GM10248 (cell line): Measurements from ENCODE around the gene NARF.

ENCODE experiments used
- CTCF ChIA-PET: fragments of 300-600 bp; sonication (Branson Sonifier 250); formaldehyde crosslinking; extraction: SDS; loops from one replicate; lab custom pipeline; 2021; ENCODE audit warnings: antibody characterized with exemption; lab: Yijun Ruan, JAX
- POLR2A ChIA-PET: fragments of 350-650 bp; sonication (Branson Sonifier 250); formaldehyde crosslinking; extraction: SDS; loops from one replicate; lab custom pipeline; 2020; ENCODE audit warnings: antibody characterized with exemption; lab: Yijun Ruan, JAX
- DNase-seq: peaks from one replicate; pipeline ENCODE4 v3.0.0; 2012; ENCODE audit errors: extremely low spot score
- CTCF ChIP-seq: IDR thresholded peaks from 2 replicates; pipeline ENCODE4 v1.5.1; 2012; ENCODE audit warnings: mild to moderate bottlenecking, low read depth; ENCODE audit errors: extremely low read depth, missing control alignments, control extremely low read depth

Gene NARF

DNA sequence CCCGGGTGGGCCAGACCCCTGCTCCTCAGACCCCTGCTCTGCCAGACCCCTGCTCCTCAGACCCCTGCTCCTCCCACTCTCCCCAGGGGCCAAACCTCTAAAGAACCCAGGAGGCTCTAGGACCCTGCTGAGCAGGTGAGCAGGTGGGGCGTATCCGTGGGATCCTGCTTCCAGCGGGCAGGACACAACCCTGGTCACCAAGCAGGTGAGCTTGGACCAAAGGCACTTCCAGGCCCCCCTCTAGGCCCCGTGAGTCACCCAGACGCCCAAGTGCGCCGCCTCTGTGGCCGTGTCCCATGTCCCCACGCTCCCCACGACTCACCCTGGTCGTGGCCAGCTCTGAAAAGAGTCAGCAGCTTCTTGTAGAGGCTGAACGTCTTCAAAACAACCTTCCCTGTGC is 13.0 kb upstream of the NARF start:
- ChIA-PET POLR2A (no interaction called here), CTCF (interaction anchor here (1.0 kb wide), 1 partner anchor 83 kb away, joined by 3 read pairs; no protein-coding TSS in a partner anchor)
- TF ChIP-seq CTCF = no peak
- no peak for DNase-seq

DNA sequence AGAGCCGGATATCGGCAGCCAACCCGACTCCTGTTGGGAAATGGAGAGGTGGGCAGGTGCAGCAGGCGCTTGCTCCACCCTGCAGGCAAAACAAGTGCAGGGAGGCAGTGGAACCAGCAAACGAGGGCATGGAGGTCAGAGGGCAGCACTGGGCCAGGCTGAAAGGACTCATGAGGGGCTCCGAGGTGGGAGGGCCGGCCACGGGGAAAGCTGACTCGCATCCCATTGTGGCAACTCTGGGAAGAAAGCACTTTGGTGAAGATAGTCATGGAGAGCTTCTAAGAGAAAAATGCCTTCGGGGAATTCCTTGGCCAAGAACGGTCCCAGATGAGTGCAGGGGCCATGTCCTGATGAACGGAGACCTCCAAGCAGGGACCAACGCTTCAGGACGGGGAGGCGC is 12.4 kb upstream of the NARF start:
- ChIA-PET POLR2A (no interaction called here), CTCF (interaction anchor here (0.8 to 1.0 kb wide), 2 partner anchors 26 to 84 kb away, joined by 3 to 5 read pairs; no protein-coding TSS in a partner anchor)
- TF ChIP-seq CTCF = no peak
- DNase-seq = no peak

GRCh38 chr17:82446649-82447048 is 11.9 kb upstream of the NARF start:
- POLR2A ChIA-PET = no interaction called here
- CTCF ChIA-PET = interaction anchor here (0.8 kb wide), 1 partner anchor 27 kb away, joined by 5 read pairs; no protein-coding TSS in a partner anchor
- no peak for DNase-seq
- TF ChIP-seq CTCF = no peak

DNA sequence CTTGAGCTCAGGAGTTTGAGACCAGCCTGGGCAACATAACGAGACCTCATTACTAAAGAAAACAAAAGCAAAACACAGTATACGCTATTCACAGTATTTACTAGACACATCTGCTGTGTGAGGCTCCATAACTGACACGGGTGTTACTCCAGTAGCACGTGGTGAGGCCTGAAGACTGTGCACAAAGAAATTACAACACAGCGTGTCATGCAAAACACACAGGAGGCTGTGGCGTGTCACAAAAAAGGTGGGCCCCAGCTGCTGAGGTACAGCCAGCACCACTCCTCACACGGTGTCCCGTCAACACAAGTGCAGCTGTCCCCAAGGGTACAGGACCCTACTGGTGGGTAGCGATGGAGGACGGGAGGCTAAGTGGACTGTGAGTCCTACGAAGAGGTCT is 10.7 kb upstream of the NARF start:
- TF ChIP-seq CTCF = no peak
- no peak for DNase-seq
- ChIA-PET CTCF (interaction anchor here (0.8 kb wide), 1 partner anchor 227 kb away, joined by 3 read pairs; no protein-coding TSS in a partner anchor), POLR2A (no interaction called here)

- no peak for TF ChIP-seq CTCF
- peak; percentile 79 for DNase-seq
- CTCF ChIA-PET = interaction anchor here (0.8 to 1.6 kb wide), 3 partner anchors 102 to 151 kb away, joined by 4 to 5 read pairs (median 4); no protein-coding TSS in a partner anchor
- POLR2A ChIA-PET = interaction anchor here (0.6 to 1.1 kb wide), 3 partner anchors 8 to 399 kb away, joined by 3 to 5 read pairs (median 3); partner anchors contain the start of gene OGFOD3
These were observed 9.2 kb upstream of the NARF start for GRCh38 chr17:82449131-82449882.

GRCh38 chr17:82449883-82450356 is 8.6 kb upstream of the NARF start:
- no peak for DNase-seq
- POLR2A ChIA-PET = interaction anchor here (0.6 to 1.1 kb wide), 3 partner anchors 8 to 400 kb away, joined by 3 to 5 read pairs (median 3); partner anchors contain the start of gene OGFOD3
- TF ChIP-seq CTCF = no peak
- CTCF ChIA-PET = interaction anchor here (0.8 to 1.6 kb wide), 3 partner anchors 101 to 152 kb away, joined by 4 to 5 read pairs (median 4); no protein-coding TSS in a partner anchor
